ENCODE results near the gene MED27. TPM values are rescaled to one million over a fixed set of nuclear protein-coding genes. Genes with fewer than 3 reads are reported as not detected.

Gene MED27
- total and polyA plus RNA-seq, 9 of the 15 experiments (the other 6 are each of a cell fraction or from before 2014, with no cell fraction given): 24.4 to 91.0 (median 36.1) TPM

- no peak for TF ChIP-seq ZBTB40 (IDR thresholded peaks at IDR 0.05)
- no peak for TF ChIP-seq ZBTB40 (CRISPR knock-in tag; IDR thresholded peaks at IDR 0.05)
- TF ChIP-seq, protein P1, sequence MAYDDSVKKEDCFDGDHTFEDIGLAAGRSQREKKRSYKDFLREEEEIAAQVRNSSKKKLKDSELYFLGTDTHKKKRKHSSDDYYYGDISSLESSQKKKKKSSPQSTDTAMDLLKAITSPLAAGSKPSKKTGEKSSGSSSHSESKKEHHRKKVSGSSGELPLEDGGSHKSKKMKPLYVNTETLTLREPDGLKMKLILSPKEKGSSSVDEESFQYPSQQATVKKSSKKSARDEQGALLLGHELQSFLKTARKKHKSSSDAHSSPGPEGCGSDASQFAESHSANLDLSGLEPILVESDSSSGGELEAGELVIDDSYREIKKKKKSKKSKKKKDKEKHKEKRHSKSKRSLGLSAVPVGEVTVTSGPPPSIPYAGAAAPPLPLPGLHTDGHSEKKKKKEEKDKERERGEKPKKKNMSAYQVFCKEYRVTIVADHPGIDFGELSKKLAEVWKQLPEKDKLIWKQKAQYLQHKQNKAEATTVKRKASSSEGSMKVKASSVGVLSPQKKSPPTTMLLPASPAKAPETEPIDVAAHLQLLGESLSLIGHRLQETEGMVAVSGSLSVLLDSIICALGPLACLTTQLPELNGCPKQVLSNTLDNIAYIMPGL (CRISPR knock-in tag; IDR thresholded peaks at IDR 0.05): no peak
- no peak for TF ChIP-seq RBM39 (optimal IDR thresholded peaks at IDR 0.05; ENCODE audit: low read depth, low read length)
- TF ChIP-seq ZBTB49 (CRISPR knock-in tag; IDR thresholded peaks at IDR 0.05; ENCODE audit: borderline replicate concordance): no peak
- no peak for TF ChIP-seq YBX1 (IDR thresholded peaks at IDR 0.05)
- no peak for TF ChIP-seq ZNF707 (CRISPR knock-in tag; conservative IDR thresholded peaks at IDR 0.05)
- no peak for TF ChIP-seq BMI1 (IDR thresholded peaks at IDR 0.05; ENCODE audit: low read length)
- TF ChIP-seq ESRRB (CRISPR knock-in tag; IDR thresholded peaks at IDR 0.05; ENCODE audit: borderline replicate concordance): no peak
- no peak for TF ChIP-seq BRCA1 (IDR thresholded peaks at IDR 0.05)
- no peak for TF ChIP-seq BRCA1 (CRISPR knock-in tag; IDR thresholded peaks at IDR 0.05)
- TF ChIP-seq RHOXF2B (CRISPR knock-in tag; conservative IDR thresholded peaks at IDR 0.05): no peak
- no peak for TF ChIP-seq CREB3 (tag; conservative IDR thresholded peaks at IDR 0.05; ENCODE audit: low read depth)
- no peak for TF ChIP-seq SNRNP70 (optimal IDR thresholded peaks at IDR 0.05; ENCODE audit: low read depth, low read length)
These were observed 240.2 kb downstream of the MED27 start (continued) for GRCh38 chr9:131839281-131840084.

All from K562 (cell line).